Measurements from ENCODE around the gene GOLGA7B.

The GOLGA7B gene

DNA sequence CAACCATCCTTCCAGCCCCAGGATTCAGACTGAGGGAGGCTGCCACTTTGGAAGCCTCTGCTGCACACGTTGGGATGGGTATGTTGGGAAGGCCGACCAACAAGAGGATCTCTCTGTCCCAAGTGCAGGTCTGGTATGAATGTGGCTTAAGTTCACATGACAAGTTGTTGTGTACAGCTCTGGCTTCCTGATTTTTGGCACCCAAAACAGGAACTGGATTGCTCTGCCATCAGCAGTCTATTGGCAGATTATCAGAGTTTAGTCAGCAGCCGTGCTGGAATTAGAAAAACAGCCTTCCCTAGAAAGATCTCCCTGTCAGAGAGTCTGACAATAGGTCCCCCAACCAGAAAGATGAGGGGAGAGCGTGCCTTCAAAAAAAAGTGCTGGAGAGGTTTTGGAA, 66.9 kb downstream of the GOLGA7B start:
- no peak for DNase-seq (ENCODE audit: low read depth in 4 of 4, low spot score in 1 of 4)

GRCh38 chr10:97919012-97919411, 69.4 kb downstream of the GOLGA7B start:
- DNase-seq (ENCODE audit: low read depth in 4 of 4, low spot score in 1 of 4): no peak

- no peak for DNase-seq (ENCODE audit: low read depth in 4 of 4, low spot score in 1 of 4)
These were observed 71.2 kb downstream of the GOLGA7B start for GRCh38 chr10:97920865-97921264.

Data from stimulated activated CD4-positive, alpha-beta T cell treated with anti-CD3 and anti-CD28 coated beads, Interleukin-1b, Interleukin-23, amount 100 ng/mL, for 24 hours (primary cell).